ENCODE results near the gene ARHGEF17.

ARHGEF17 gene

GRCh38 chr11:73331138-73331916, 23.3 kb downstream of the ARHGEF17 start (continued):
- TF ChIP-seq ZSCAN5A (tag by site-specific recombination; IDR thresholded peaks at IDR 0.05), result no peak
- no peak for TF ChIP-seq ZNF362 (tag by site-specific recombination; IDR thresholded peaks at IDR 0.05)
- no peak for TF ChIP-seq ZSCAN30 (tag by site-specific recombination; IDR thresholded peaks at IDR 0.05)
- TF ChIP-seq ZNF585B (tag by site-specific recombination; IDR thresholded peaks at IDR 0.05), result no peak
- TF ChIP-seq EGR2 (tag by site-specific recombination; IDR thresholded peaks at IDR 0.05; ENCODE audit: low read depth), result no peak
- no peak for TF ChIP-seq ZNF843 (tag by site-specific recombination; IDR thresholded peaks at IDR 0.05)
- no peak for TF ChIP-seq MEIS1 (CRISPR knock-in tag; IDR thresholded peaks at IDR 0.05; ENCODE audit: borderline replicate concordance)
- no peak for TF ChIP-seq KLF16 (tag by site-specific recombination; IDR thresholded peaks at IDR 0.05)
- TF ChIP-seq ZNF785 (tag by site-specific recombination; IDR thresholded peaks at IDR 0.05), result no peak

GRCh38 chr11:73333173-73333572, 25.1 kb downstream of the ARHGEF17 start:
- Histone ChIP-seq H3K36me3 (ENCODE audit: control insufficient read depth in 2 of 2, insufficient read depth in 1 of 2, low read length in 2 of 2) (no peaks in the 10 kb centered on the region), H3K27ac (ENCODE audit: extremely low read depth, low read depth, low read length) (no peak overlapping the region), H3K4me1 (ENCODE audit: control insufficient read depth, insufficient read depth, low read length) (peaks cover 4% of the 10 kb centered on the region; the same call in 1 of the 2 replicates), H3K4me3 (ENCODE audit: low read depth, low read length) (no peak overlapping the region), H3K9me3 (ENCODE audit: control insufficient read depth, insufficient read depth, low read depth, low read length) (no peaks in the 10 kb centered on the region)
- no peak for TF ChIP-seq ZNF830 (tag by site-specific recombination; IDR thresholded peaks at IDR 0.05; ENCODE audit: low read depth)
- no peak for TF ChIP-seq ZNF514 (tag by site-specific recombination; IDR thresholded peaks at IDR 0.05)
- TF ChIP-seq ZNF140 (tag by site-specific recombination; IDR thresholded peaks at IDR 0.05), result no peak
- no peak for TF ChIP-seq ZNF558 (tag by site-specific recombination; IDR thresholded peaks at IDR 0.05)
- TF ChIP-seq SETDB1 (IDR thresholded peaks at IDR 0.05; ENCODE audit: insufficient read length, low read length), result no peak
- TF ChIP-seq ZSCAN5A (tag by site-specific recombination; IDR thresholded peaks at IDR 0.05), result no peak
- TF ChIP-seq ZNF112 (tag by site-specific recombination; IDR thresholded peaks at IDR 0.05), result no peak
- no peak for TF ChIP-seq ZNF148 (tag by site-specific recombination; IDR thresholded peaks at IDR 0.05; ENCODE audit: borderline replicate concordance)
- no peak for TF ChIP-seq ZNF518A (tag by site-specific recombination; conservative IDR thresholded peaks at IDR 0.05; ENCODE audit: low read depth)
- no peak for TF ChIP-seq ZNF776 (tag by site-specific recombination; IDR thresholded peaks at IDR 0.05; ENCODE audit: borderline replicate concordance)
- TF ChIP-seq ZNF394 (tag by site-specific recombination; IDR thresholded peaks at IDR 0.05; ENCODE audit: borderline replicate concordance), result no peak
- no peak for TF ChIP-seq ZNF660 (tag by site-specific recombination; IDR thresholded peaks at IDR 0.05)
- no peak for TF ChIP-seq ZNF629 (tag by site-specific recombination; IDR thresholded peaks at IDR 0.05)
- no peak for TF ChIP-seq ZNF449 (tag by site-specific recombination; IDR thresholded peaks at IDR 0.05)
- no peak for TF ChIP-seq ZNF530 (tag by site-specific recombination; IDR thresholded peaks at IDR 0.05; ENCODE audit: low read depth)
- CTCF ChIA-PET, result interaction anchor here (1.1 to 7.5 kb wide), 5 partner anchors 18 to 147 kb away, joined by 3 to 185 read pairs (median 6); partner anchors contain the start of gene ARHGEF17
- POLR2A ChIA-PET, result interaction anchor here (2.8 kb wide), 1 partner anchor 25 kb away, joined by 30 read pairs; the partner anchor contains the start of gene ARHGEF17
